ENCODE measurements around the gene PLXNC1. TPM values are rescaled to one million over a fixed set of nuclear protein-coding genes. Genes with fewer than 3 reads are reported as not detected.

Gene PLXNC1
- polyA plus RNA-seq, 1 of the 3 experiments (the other 2 are of a cell fraction) = 0.23 TPM

- TF ChIP-seq RXRA (IDR thresholded peaks at IDR 0.05; ENCODE audit: borderline replicate concordance, low read depth) (no peak), SMC3 (IDR thresholded peaks at IDR 0.05; ENCODE audit: low read depth, low read length) (no peak), NRF1 (IDR thresholded peaks at IDR 0.05; ENCODE audit: low read depth, low read length) (no peak), ELF1 (IDR thresholded peaks at IDR 0.05) (no peak), JUND (IDR thresholded peaks at IDR 0.05) (no peak), IRF3 (IDR thresholded peaks at IDR 0.05; ENCODE audit: low read depth, low read length) (no peak), FOSL2 (IDR thresholded peaks at IDR 0.05; ENCODE audit: borderline replicate concordance, low read depth) (no peak), CTCF (IDR thresholded peaks at IDR 0.05) (no peak)
These were observed 30.5 kb downstream of the PLXNC1 start (continued) for GRCh38 chr12:94178882-94179281.

GRCh38 chr12:94179723-94180122, 31.3 kb downstream of the PLXNC1 start:
- Histone ChIP-seq H3K79me2 (ENCODE audit: insufficient read depth) (no peaks in the 10 kb centered on the region), H3K4me1 (ENCODE audit: control insufficient read depth in 1 of 2, insufficient read depth in 2 of 2, low read depth in 1 of 2, low read length in 1 of 2) (no peaks in the 10 kb centered on the region), H3K4me2 (no peak overlapping the region), H3K9ac (no peak overlapping the region), H3K27me3 (ENCODE audit: insufficient read depth) (no peaks in the 10 kb centered on the region), H3K4me3 (ENCODE audit: low read depth in 2 of 2, low read length in 1 of 2) (no peak overlapping the region), H3K9me2 (no peaks in the 10 kb centered on the region), H4K20me1 (ENCODE audit: insufficient read depth) (no peaks in the 10 kb centered on the region), H2AFZ (ENCODE audit: low read depth) (no peak overlapping the region), H3F3A (replicated peaks; ENCODE audit: insufficient read depth) (no peaks in the 10 kb centered on the region), H3K27ac (ENCODE audit: low read depth in 2 of 2, low read length in 1 of 2) (no peak overlapping the region), H3K9me3 (no peaks in the 10 kb centered on the region), H3K36me3 (replicated peaks in 1 of 2; ENCODE audit: control insufficient read depth in 1 of 2, insufficient read depth in 2 of 2, low read length in 1 of 2) (no peaks in the 10 kb centered on the region)
- no peak for DNase-seq
- 66% methylated on average over 3 of the region's 3 CpGs for WGBS (ENCODE audit: low lambda C conversion rate)
- CTCF ChIA-PET = no interaction called here
- POLR2A ChIA-PET = no interaction called here
- TF ChIP-seq ZBTB33 (IDR thresholded peaks at IDR 0.05; ENCODE audit: borderline replicate concordance, low read depth) (no peak), RCOR1 (IDR thresholded peaks at IDR 0.05; ENCODE audit: low read length) (no peak), TCF12 (IDR thresholded peaks at IDR 0.05) (no peak), JUND (IDR thresholded peaks at IDR 0.05) (no peak), RXRA (IDR thresholded peaks at IDR 0.05; ENCODE audit: borderline replicate concordance, low read depth) (no peak), TAF1 (IDR thresholded peaks at IDR 0.05; ENCODE audit: borderline replicate concordance, low read depth, low read length) (no peak)

All from SK-N-SH (cell line).